ENCODE data around the gene CD8A.

DNA sequence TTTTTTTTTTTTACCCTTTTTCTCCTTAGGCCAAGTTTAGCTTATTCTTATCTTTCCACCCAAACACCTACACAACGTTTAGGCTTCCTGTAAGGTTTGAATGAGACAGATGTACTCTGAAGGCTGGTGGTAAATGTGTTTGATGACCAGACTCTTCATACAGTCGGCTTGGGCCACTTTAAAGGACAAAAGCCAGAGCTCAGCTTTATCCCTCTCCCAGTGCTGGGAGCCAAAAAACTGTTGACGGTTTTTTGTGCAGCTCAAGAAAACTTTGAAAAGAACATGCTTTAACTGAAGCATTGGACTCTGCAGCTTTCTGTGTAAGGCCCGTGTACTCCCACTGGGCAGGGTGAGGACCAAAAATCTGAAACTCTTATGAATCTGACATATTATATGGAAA lies 15.4 kb downstream of the CD8A start:
- TF ChIP-seq, protein P1, sequence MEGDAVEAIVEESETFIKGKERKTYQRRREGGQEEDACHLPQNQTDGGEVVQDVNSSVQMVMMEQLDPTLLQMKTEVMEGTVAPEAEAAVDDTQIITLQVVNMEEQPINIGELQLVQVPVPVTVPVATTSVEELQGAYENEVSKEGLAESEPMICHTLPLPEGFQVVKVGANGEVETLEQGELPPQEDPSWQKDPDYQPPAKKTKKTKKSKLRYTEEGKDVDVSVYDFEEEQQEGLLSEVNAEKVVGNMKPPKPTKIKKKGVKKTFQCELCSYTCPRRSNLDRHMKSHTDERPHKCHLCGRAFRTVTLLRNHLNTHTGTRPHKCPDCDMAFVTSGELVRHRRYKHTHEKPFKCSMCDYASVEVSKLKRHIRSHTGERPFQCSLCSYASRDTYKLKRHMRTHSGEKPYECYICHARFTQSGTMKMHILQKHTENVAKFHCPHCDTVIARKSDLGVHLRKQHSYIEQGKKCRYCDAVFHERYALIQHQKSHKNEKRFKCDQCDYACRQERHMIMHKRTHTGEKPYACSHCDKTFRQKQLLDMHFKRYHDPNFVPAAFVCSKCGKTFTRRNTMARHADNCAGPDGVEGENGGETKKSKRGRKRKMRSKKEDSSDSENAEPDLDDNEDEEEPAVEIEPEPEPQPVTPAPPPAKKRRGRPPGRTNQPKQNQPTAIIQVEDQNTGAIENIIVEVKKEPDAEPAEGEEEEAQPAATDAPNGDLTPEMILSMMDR (IDR thresholded peaks at IDR 0.05) = no peak
- no peak for TF ChIP-seq POLR2A (IDR thresholded peaks at IDR 0.05)

All from prostate gland (tissue), 2 donors.